ENCODE results near the gene PGLYRP3.
"Not testable (repeated sequence)": the region's sequence is repeated elsewhere in the genome, so short reads cannot be mapped to it uniquely, and the experiment has no call there.

The PGLYRP3 gene

DNA sequence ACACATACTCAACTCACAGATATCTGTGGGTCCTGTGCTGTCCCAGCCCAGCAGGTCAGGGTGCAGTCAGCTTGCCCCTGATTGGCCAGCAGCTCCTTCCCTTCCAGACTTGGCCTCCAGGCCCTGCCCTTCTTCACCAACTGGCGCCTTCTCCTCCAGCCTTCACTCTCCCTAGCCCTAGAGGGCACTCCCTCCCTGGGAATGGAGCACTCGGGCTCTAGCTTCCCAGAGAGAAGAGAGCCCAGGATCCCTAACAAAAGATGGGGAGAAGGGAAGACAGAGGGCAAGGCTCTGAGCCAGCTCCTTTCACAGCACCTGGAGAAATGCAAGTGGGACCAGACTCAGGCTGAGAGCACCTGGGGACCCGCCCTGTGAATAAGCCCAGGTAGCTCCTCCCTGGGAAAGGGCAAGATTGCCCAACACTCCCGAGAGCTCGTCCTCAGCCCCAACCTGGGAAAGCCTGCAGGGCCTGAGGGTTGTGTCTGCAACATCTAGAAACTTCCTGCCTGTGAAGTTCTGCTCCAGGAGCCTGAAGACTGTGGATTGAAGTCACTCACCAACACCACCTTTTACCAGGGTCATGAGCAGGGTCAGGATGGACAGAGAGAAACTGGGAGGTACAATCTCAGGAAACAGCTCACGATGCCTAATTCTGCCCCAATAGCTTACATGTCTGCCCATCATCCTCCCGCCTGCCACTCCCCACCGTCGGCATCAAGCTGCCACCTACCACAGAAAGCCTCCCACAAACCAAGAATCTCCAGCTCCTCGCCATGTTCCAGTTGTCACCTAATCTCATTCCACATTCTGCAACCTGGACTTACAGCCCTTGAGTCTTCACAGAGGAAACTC, 36.0 kb upstream of the PGLYRP3 start, which contains the start of gene PGLYRP4:
Gene PGLYRP4, minus strand, starts transcription at position 331 of the 852 bp plus-strand sequence. CDS start 909 bp downstream, outside the sequence.
- DNase-seq (ENCODE audit: low read depth in 3 of 3, low spot score in 1 of 3), result no peak

DNA sequence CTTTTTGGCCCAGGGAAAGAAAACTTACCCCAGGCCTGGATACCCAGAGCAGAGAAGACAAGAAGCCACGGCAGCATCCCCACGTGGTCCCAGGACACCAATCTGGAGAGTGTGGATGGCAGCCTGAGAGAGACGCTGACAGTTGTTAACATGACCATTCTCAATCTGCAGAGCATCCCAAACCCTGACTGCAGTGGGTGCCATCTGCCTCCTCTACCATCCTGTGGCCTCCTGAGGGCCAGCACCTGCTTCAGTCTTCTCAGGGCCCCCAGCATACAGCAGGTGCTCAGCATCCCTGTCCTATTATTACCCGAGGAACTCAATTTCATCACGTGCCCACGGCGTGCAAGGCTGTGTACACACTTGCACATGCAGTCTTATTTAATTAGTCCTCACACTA, 35.1 kb upstream of the PGLYRP3 start:
- no peak for DNase-seq (ENCODE audit: low read depth in 3 of 3, low spot score in 1 of 3)

DNA sequence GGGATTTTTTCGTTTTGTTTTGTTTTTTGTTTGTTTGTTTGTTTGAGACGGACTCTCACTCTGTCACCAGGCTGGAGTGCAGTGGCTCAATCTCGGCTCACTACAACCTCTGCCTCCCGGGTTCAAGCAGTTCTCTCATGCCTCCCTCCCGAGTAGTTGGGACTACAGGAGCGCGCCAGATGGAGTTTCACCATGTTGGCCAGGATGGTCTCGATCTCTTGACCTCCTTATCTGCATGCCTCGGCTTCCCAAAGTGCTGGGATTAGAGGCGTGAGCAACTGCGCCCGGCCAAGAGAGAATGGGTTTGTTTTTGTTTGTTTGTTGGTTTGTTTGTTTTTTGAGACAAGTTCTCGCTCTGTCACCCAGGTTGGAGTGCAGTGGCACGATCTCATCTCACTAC, 34.3 kb upstream of the PGLYRP3 start:
- DNase-seq (ENCODE audit: low read depth in 3 of 3, low spot score in 1 of 3), result not testable (repeated sequence)

DNA sequence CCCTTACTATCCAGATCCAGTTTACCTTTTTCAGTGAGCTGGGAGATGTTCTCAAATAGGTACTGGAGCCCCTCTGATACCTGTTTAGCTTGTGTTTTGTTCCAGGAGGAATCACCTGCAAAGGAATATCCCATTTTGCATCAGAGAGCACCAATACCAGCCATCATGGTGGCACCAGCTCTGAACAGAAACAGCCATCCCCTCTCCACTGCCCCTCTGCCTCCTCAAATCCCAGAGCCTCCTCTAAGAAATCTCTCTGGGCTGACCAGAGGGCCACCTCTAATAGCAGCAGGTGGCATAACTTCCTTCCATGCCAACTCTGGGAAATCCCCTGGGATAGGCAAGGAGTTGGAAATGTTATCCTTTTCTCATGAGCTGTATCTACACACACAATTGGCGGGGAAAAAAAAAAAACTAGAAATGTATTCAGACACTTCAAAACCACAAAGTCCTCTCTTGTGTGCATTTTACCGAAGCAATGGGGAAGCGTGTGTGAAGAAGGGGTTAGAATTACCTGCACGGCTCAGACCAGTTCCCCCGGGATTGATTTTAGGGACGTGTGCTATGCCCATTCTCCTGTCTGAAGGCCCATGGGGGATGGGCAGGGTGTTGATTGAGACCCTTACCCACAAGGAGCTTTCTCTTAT, 33.4 kb upstream of the PGLYRP3 start:
- DNase-seq (ENCODE audit: low read depth in 3 of 3, low spot score in 1 of 3), result no peak

DNA sequence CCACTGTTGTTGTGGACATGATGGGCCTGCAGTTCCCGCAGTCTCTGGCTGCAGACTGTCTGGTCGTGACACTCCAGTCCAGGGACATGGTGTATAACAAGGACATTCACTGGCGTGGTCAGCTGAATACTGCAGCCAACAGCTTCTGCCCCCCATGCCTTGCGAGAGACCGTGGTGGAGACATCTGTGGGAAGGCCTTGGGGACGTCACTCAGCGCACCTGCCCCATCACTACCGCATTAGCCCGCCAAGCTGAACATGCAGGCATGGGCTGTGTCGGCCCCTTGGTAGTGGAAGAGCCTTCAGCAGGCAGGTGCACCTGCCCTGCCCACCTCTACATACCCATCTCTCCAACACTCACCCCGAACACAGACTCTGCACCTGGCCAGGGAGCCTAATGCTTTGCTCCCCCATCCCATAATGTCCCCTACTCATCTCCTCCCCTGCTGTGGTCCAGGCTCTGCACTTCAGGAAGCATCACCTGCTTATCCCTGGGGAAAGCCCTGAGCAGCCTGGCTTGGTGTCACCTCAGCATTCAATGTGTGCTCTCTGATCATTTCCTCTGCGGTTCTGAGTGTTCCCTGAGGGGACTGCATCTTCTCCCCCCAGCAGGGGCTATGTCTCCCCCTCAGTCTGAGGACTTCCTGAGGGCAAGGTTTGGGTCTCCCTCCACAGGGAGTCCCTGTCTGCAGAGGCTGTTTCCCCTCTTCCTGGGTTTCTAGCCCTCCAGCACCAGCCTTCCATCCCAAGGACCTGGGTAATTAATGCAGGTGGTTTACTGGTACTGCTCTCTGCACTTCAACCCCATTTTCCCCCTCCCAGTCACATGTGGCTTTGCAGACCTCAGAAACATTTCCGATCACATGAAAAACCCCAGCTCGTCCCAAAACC, 32.7 kb upstream of the PGLYRP3 start:
- DNase-seq (ENCODE audit: low read depth in 3 of 3, low spot score in 1 of 3), result no peak

DNA sequence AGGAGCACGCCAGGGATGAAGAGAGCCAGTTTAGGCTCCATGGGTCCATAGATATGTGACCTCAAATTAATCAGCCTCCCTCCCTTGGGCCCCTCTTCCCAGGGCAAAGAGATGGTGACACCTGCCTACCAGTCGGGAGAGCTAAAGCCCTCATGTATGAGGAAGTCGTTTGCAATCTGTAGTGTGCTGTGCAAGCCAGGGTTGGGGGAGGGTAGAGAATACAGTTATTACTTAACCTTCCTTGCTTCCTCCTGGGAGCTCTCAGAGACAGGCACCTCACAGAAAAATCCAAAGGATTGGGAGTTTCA, 31.9 kb upstream of the PGLYRP3 start:
- DNase-seq (ENCODE audit: low read depth in 3 of 3, low spot score in 1 of 3), result no peak

DNA sequence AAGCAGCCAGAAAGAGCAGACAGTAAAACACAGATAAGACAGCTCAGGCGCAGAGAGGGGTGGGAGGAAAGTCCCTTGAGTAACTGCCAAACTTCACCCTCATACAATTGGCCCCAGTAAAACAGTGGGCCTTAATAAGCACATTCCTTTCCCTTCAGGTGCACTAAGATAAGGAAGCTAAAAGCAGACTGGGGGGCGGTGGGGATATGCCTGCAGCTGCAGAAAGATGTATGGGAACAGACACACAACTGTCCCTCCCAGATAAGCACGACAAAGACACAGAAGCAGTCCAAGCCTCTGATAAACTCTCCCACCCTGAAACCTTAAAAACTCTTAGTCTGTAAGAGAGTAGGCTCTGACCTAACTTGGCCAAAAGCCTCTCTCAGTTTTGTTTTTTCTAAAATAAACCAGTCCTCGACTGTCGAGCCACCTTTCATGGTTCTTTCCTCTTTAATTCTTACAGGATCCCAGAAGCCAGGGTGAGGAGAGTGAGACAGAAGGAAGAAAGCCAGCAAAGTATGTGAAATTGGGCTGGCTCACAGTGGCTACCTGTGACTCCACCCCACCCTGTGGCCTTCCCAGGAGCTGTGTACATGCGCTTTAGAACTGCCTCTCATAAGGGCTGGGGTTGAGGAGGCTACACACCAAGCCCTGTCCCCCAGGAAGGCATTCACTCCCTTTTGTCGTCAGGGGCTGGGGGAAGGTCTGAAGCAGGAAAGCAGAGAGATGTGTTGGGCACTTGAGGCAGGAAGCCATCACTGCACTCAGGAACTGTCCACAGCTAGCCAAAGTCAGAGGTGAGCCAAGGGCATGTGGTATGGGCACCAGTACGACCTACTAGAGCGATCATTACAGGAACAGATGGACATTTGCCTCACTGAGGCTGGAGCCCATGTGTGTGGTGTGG, 31.3 kb upstream of the PGLYRP3 start:
- no peak for DNase-seq (ENCODE audit: low read depth in 3 of 3, low spot score in 1 of 3)

DNA sequence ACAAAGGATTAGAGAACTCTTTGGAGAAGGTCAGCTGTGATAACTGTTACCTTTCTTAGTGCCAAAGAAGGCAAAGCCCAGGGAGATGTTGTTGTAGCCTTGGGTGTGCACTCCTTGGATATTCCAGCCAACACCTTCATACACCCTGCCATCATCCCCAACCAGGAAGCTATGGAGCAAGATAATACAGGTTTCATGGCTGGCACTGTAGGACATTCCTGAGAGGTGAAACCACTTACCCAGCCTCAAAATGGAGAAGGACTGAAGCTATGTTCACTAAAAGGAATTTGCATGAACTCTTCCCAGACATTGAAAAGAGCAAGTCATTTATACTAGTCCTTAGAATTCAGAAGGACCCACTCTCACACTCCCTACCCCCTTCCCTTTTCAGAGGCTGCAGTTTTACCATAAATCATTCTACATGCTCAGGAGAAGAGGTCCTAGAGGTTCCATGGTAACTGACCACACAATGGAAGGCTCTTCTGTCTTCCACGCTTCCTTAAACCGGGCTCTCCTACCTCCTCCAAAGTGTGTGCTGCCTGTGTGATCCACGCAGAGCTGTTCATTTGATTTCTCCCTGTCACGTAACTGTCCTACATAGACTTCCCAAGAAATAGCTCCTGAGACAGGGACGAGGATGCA, 30.4 kb upstream of the PGLYRP3 start:
- no peak for DNase-seq (ENCODE audit: low read depth in 3 of 3, low spot score in 1 of 3)

DNA sequence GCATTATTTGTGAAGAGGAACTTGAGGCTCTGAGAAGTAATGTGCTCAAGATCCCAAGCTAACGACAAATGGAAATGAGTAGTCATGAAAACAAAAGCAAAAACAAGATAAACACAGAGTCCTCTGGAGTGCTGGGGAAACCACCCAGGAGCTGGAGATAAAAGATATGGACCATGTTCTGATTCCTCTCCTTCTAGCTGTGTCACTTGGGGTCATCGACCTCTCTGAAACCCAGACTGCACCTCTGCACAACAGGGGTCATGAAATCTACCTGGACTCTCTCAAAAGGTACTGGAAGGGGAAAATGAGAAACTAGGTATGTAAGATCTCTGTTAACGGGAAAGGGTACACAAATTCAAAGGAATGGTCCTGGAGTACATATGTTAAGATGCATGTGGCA, 29.4 kb upstream of the PGLYRP3 start:
- DNase-seq (ENCODE audit: low read depth in 3 of 3, low spot score in 1 of 3), result no peak

DNA sequence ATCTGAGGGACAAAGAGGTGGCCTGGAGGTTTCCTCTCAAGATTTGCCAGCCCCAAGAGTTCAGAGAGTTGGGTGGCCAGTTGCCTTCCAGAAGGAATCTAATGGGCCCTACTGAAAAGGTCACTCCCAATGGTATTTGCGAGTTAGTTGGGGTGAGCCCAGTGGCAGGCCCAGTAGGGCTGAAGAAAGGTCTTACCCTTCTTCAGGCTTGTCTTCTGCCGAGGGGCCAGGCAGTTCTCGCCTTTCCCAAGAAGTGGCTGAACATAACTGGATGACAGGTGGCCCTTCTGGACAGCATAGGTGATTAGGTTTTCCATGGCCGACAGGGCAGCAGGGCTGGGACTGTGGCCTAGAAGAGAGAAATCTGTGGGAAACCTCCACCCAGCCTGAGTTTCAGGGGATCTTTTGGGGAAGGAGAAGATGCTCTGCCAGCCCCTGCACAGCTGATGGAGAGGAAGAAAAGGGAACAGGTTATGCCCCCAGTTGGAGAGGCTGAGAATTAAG, 28.7 kb upstream of the PGLYRP3 start:
- DNase-seq (ENCODE audit: low read depth in 3 of 3, low spot score in 1 of 3), result no peak

DNA sequence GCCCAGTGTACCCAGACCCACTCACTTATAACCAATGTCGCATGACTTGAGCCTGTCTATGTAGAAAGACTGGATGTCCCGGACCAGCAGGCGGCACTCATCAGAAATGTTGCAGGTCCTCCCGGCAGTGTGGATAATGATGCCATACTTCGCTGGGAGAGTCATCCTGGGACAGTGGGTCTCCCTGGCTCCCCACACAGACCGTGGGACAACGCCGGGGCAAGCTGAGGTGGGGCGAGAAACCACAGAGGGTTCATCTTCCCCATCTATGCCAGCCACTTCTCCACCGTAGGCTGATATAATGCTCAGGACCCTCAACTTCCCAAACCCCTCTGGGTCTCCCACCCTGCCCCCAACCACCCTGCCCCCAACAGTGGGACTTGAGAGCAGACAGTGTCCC, 27.6 kb upstream of the PGLYRP3 start:
- no peak for DNase-seq (ENCODE audit: low read depth in 3 of 3, low spot score in 1 of 3)

DNA sequence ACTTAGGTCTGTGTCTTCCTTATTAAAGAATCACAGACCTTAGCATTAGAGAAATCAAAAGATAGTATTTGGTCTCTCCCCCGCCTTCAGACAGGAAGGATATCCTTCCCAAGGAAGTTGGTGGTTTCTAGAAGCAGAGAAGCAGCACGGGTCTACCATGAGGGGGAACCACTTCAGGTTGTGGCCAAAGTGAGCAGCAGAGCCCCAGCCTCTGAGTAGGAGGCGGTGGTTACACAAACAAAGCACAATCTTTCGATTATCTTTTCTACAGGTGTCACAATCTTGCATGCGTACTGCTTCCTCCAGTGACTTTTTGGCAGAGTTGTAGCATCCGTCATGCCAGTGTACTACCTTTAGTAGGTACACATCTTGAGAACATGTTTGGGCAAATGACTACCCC, 27.1 kb upstream of the PGLYRP3 start:
- DNase-seq (ENCODE audit: low read depth in 3 of 3, low spot score in 1 of 3), result no peak

DNA sequence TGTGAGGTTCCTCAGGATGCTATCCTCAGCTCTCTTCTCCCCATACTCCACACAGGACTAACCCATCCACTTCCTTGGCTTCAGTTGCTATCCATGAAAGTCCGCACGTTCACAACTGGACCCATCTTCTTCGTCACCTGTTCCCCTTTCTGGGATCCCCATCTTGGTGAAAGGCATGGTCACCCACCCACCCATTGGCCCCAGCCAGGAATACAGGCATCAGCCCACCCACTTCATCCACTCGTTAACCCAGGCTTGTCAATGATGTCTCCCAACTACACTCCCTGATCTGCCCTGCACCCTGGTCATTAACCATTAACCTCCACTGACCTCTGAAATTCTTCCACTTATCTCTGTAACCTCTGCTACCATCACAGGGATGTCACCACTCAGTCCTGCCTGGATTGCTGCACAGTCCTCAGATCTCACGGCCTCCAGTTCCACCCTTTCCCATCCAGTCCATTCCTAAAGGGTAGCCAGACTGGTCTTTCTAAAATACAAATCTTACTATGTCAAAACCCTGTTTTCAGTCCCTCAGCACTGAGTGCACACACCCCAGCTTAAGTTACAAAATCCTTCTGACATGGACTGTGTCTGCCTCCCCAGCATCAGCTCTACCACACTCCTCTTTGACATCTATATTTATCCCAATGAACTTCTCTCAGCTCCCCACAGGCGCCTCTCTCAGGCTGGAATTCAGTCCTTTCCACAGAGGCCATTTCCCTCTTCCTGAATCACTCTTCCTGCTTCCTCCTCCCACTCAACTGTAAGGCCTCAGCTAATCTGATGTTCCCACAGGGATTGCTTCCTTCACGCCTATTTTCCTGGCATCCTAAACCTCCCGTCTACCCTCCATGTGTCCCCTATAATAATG, 25.5 kb upstream of the PGLYRP3 start:
- DNase-seq (ENCODE audit: low read depth in 3 of 3, low spot score in 1 of 3), result no peak

DNA sequence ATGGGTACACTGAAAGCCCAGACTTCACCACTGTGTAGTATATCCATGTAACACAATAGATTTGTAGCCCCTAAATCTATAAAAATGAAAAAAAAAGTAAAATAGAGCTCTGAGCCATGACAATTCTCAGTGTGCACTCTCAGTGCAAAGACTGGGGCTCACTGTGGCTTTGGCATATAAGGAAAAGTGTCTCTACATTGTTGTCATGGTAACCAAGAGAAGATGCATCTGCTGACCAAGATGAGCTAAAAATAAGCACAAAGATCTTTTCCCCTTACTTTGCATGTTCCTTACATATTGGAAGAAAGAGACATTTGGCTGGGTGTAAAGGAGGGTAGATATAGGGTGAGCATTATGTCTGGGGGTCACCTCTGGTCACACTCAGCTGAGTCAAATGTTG, 23.9 kb upstream of the PGLYRP3 start:
- DNase-seq (ENCODE audit: low read depth in 3 of 3, low spot score in 1 of 3), result no peak

DNA sequence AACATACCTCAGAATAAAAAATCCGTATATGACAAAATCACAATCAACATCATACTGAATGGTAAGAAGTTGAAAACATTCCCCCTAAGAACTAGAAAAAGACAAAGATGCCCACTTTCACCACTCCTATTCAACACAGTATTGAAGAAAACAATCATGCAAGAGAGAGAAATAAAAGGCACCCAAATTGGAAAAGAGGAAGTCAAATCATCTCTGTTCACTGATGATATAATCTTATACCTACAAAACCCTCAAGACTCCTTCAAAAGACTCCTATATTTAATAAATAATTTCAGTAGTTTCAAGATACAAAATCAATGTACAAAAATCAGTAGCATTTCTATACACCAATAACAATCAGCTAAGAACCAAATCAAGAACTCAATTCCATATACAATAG, 21.1 kb upstream of the PGLYRP3 start:
- DNase-seq (ENCODE audit: low read depth in 3 of 3, low spot score in 1 of 3), result no peak

DNA sequence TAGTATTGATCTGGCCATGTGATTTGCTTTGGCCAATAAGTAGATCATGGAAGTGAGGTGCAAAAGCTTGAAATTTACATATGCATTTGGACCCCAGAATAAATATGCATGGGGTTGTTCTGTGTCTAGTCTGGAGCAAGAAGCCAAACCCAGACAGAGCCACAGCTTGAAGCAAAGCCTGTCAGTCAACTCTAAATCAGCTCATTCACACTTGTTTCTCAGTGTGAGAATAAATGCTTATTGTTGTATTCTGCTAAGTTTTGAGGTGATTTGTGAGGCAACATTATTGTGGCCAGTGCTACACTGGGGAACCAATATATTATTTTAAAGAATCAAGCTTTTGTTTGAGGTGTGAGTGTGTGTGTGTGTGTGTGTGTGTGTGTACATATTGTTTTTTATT, 12.2 kb upstream of the PGLYRP3 start:
- no peak for DNase-seq (ENCODE audit: low read depth in 3 of 3, low spot score in 1 of 3)

DNA sequence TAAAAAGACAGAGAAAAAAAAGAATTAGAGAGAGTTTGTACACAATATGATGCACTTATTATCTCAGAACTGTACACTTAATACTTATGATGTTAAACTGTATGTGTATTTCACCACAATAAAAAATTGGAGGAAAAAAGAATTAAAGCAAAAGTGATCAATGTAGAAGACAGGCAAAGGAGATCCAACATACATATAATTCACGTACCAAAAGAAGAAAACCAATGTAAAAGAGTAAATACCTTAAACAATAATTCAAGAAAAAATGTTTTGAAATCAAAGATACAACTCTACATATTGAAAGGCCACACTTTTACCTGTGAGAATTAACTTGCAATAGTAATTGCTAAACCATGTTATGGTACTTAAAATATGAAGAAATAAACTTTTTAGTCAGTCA, 9.8 kb upstream of the PGLYRP3 start:
- DNase-seq (ENCODE audit: low read depth in 3 of 3, low spot score in 1 of 3), result no peak

DNA sequence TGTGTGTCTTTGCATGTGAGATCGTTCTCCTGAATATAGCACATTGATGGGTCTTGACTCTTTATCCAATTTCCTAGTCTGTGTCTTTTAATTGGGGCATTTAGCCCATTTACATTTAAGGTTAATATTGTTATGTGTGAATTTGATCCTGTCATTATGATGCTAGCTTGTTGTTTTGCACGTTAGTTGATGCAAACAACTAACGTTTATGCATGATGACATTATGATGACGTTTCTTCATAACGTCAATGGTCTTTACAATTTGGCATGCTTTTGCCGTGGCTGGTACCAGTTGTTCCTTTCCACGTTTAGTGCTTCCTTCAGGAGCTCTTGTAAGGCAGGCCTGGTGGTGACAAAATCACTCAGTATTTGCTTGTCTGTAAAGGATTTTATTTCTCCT, 5.4 kb upstream of the PGLYRP3 start:
- not testable (repeated sequence) for DNase-seq (ENCODE audit: low read depth in 3 of 3, low spot score in 1 of 3)

DNA sequence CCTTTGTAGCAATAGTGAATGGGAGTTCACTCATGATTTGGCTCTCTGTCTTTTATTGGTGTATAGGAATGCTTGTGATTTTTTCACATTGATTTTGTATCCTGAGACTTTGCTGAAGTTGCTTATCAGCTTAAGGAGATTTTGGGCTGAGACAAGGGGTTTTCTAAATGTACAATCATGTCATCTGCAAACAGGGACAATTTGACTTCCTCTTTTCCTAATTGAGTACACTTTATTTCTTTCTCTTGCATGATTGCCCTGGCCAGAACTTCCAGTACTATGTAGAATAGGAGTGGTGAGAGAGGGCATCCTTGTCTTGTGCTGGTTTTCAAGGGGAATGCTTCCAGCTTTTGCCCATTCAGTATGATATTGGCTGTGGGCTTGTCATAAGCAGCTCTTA, 3.3 kb upstream of the PGLYRP3 start:
- not testable (repeated sequence) for DNase-seq (ENCODE audit: low read depth in 3 of 3, low spot score in 1 of 3)
